Smooth muscle cell (in vitro differentiated cells): ENCODE data around the gene SNX12. TPM values are rescaled to one million over a fixed set of nuclear protein-coding genes. Genes with fewer than 3 reads are reported as not detected.
A peak's percentile ranks its signal among the peaks of the same experiment; 100 is the strongest.

ENCODE experiments used
- DNase-seq: peaks from one replicate; lab custom pipeline; 2025; ENCODE audit not compliant: unreplicated experiment; lab: John Stamatoyannopoulos, UW
- H2AFZ ChIP-seq: fragments of 200-600 bp; sonication (generic); 2 replicates; pipeline ENCODE4 v1.6.0; 2016; ENCODE audit warnings: antibody characterized with exemption, low read depth, mild to moderate bottlenecking
- H3F3A ChIP-seq: fragments of 200-600 bp; sonication (generic); 2 replicates; pipeline ENCODE4 v1.6.0; 2017; ENCODE audit warnings: antibody characterized with exemption, low read depth
- H3K27ac ChIP-seq: fragments of 200-600 bp; sonication (generic); 2 replicates; pipeline ENCODE4 v1.5.1; 2016; ENCODE audit warnings: low read depth, mild to moderate bottlenecking
- H3K27me3 ChIP-seq: fragments of 200-600 bp; sonication (generic); 2 replicates; pipeline ENCODE4 v1.6.1; 2016; ENCODE audit warnings: low read depth, mild to moderate bottlenecking
- H3K36me3 ChIP-seq: fragments of 200-600 bp; sonication (generic); 2 replicates; pipeline ENCODE4 v1.5.1; 2016; ENCODE audit warnings: low read depth
- H3K4me1 ChIP-seq: fragments of 200-600 bp; sonication (generic); 2 replicates; pipeline ENCODE4 v1.5.1; 2016; ENCODE audit warnings: low read depth
- H3K4me2 ChIP-seq: fragments of 200-600 bp; sonication (generic); 2 replicates; pipeline ENCODE4 v1.6.0; 2016; ENCODE audit warnings: mild to moderate bottlenecking
- H3K4me3 ChIP-seq: fragments of 200-600 bp; sonication (generic); 2 replicates; pipeline ENCODE4 v1.5.1; 2016; ENCODE audit warnings: mild to moderate bottlenecking
- H3K79me2 ChIP-seq: fragments of 200-600 bp; sonication (generic); 2 replicates; pipeline ENCODE4 v1.6.0; 2016; ENCODE audit warnings: low read depth, mild to moderate bottlenecking
- H3K9ac ChIP-seq: fragments of 200-600 bp; sonication (generic); 2 replicates; pipeline ENCODE4 v1.6.0; 2016; ENCODE audit warnings: low read depth
- H3K9me3 ChIP-seq: fragments of 200-600 bp; sonication (generic); replicated peaks from 2 replicates; pipeline ENCODE4 v1.5.1; 2016; ENCODE audit warnings: low read depth
- H4K20me1 ChIP-seq: fragments of 200-600 bp; sonication (generic); 2 replicates; pipeline ENCODE4 v1.6.0; 2016; ENCODE audit warnings: low read depth
- WGBS: methylation state at CpG from one replicate; pipeline ENCODE4 v1.1.7; 2016; ENCODE audit warnings: low lambda C conversion rate; 5-methylcytosine and 5-hydroxymethylcytosine counted together
- polyA plus RNA-seq: library from polyadenylated mRNA; unstranded; fragments of >200 nt; fragmentation: Nextera tagmentation; extraction: Ambion mirVana; gene quantifications from 2 replicates; pipeline ENCODE4 v1.2.1, GENCODE V29; 2016
- total RNA-seq: library from RNA; depleted of rRNA; stranded (reverse); fragments of >200 nt; gene quantifications from 2 replicates; pipeline ENCODE4 v1.2.3, GENCODE V29; 2014
- TF ChIP-seq, protein P1 (sequence below): fragments of 200-600 bp; sonication (generic); IDR thresholded peaks from 2 replicates; pipeline ENCODE4 v1.5.1; 2017; ENCODE audit warnings: borderline replicate concordance, mild to moderate bottlenecking, antibody characterized with exemption; ENCODE audit not compliant: insufficient read depth, poor library complexity, severe bottlenecking

SNX12 gene
- total and polyA plus RNA-seq, 2 experiments from 2014 or later, result 6.4 to 27.6 TPM

DNA sequence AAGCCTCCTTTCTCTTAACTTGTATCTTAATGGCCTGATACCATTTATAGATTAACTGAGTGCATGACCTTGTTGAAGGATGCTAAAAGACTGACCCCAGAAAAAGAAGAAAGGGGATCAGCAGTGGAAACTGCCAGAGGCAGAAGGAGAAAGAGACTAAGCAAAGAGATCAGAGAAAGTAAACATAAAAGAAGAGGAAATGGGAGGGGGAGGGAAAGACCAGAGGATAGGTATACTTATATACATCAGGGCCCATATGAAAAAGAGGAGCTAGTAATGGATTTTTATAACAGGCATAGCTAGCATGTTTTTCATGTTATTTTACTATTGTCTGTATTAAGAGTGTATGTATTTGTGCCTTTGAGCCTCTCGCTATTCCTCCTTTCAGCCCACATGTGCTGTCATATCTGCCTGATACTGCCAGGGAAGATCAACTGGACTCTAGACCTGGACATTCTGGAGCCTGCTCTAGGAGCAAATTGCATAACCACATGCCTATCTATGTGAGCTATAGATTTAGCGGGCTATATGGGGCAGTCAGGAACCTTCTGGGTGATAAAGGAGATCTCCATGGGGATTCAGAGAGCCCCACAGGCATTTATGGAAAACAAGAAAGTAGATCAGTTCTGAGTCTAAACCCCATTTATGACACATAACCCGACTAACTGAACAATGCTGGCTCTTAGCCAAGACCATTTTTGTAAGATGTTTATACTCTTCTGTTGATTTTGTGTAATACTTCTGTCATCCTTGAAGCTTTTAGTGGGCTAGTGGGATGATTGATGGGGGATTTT lies 13.4 kb upstream of the SNX12 start:
- no peak for DNase-seq
- H3K9me3 ChIP-seq, result no peaks in the 10 kb centered on the region
- no peaks in the 10 kb centered on the region for H3K36me3 ChIP-seq
- TF ChIP-seq, protein P1, sequence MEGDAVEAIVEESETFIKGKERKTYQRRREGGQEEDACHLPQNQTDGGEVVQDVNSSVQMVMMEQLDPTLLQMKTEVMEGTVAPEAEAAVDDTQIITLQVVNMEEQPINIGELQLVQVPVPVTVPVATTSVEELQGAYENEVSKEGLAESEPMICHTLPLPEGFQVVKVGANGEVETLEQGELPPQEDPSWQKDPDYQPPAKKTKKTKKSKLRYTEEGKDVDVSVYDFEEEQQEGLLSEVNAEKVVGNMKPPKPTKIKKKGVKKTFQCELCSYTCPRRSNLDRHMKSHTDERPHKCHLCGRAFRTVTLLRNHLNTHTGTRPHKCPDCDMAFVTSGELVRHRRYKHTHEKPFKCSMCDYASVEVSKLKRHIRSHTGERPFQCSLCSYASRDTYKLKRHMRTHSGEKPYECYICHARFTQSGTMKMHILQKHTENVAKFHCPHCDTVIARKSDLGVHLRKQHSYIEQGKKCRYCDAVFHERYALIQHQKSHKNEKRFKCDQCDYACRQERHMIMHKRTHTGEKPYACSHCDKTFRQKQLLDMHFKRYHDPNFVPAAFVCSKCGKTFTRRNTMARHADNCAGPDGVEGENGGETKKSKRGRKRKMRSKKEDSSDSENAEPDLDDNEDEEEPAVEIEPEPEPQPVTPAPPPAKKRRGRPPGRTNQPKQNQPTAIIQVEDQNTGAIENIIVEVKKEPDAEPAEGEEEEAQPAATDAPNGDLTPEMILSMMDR, result no peak
- H2AFZ ChIP-seq, result no peak overlapping the region
- H3F3A ChIP-seq, result no peaks in the 10 kb centered on the region
- no peak overlapping the region for H3K9ac ChIP-seq
- no peak overlapping the region for H3K27ac ChIP-seq
- no peaks in the 10 kb centered on the region for H3K4me1 ChIP-seq
- no peaks in the 10 kb centered on the region for H3K79me2 ChIP-seq
- H3K4me3 ChIP-seq, result no peak overlapping the region
- H4K20me1 ChIP-seq, result no peaks in the 10 kb centered on the region
- WGBS, result 47% methylated on average over 3 of the region's 3 CpGs
- no peak overlapping the region for H3K4me2 ChIP-seq
- no peaks in the 10 kb centered on the region for H3K27me3 ChIP-seq

DNA sequence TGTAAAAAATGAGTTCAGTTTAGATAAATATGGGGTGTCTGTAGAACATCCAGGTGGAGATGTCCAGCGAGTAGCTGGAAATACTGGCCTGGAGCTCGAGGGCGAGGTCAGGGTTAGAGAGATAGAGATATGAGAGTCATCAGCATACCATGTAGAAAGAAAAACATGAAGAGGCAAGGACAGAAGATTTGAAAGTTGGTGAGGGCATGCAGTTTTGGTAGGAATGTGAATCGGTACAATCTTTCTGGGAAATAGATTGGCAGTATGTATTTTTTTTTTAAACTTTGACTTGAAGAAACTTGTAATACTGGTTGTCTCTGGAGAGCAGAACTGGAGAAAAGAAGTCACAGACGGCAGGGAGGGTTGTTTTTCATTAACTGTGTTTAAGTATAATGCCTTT lies 2.4 kb upstream of the SNX12 start:
- H3K4me3 ChIP-seq, result no peak overlapping the region
- H3K9me3 ChIP-seq, result no peaks in the 10 kb centered on the region
- H4K20me1 ChIP-seq, result no peaks in the 10 kb centered on the region
- no peak for DNase-seq
- H3K4me1 ChIP-seq, result peaks cover 11% of the 10 kb centered on the region
- H3K9ac ChIP-seq, result no peak overlapping the region
- H3F3A ChIP-seq, result no peaks in the 10 kb centered on the region
- TF ChIP-seq, protein P1, result no peak
- peaks cover 17% of the 10 kb centered on the region for H3K79me2 ChIP-seq
- H2AFZ ChIP-seq, result no peak overlapping the region
- H3K27ac ChIP-seq, result no peak overlapping the region
- H3K36me3 ChIP-seq, result no peaks in the 10 kb centered on the region
- no peaks in the 10 kb centered on the region for H3K27me3 ChIP-seq
- H3K4me2 ChIP-seq, result no peak overlapping the region
- 63% methylated on average over 5 of the region's 5 CpGs for WGBS

DNA sequence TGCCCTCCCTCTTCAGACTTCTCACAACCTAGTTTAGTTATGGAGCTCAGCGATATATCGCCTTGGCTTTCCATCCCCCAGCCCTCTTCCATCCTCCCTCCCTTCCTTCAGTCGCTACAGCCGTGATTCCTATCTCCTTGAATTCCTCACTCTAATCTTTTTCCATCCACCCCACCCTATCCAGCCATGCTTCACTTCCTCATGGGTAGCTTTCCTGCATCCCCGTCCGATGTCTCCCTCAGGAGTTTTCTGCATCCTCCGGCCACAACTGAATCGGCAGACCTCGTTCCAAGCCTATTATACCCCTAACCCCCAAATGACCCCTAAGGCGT lies 456 bp downstream of the SNX12 start:
- no peaks in the 10 kb centered on the region for H3K36me3 ChIP-seq
- no peaks in the 10 kb centered on the region for H3K27me3 ChIP-seq
- TF ChIP-seq, protein P1, result no peak
- peak overlapping the region; percentile 29 for H3K9ac ChIP-seq
- no peaks in the 10 kb centered on the region for H3F3A ChIP-seq
- H3K9me3 ChIP-seq, result no peaks in the 10 kb centered on the region
- H3K27ac ChIP-seq, result peak overlapping the region; percentile 91
- no peaks in the 10 kb centered on the region for H4K20me1 ChIP-seq
- peaks cover 31% of the 10 kb centered on the region for H3K79me2 ChIP-seq
- DNase-seq, result no peak
- peak overlapping the region; percentile 33 for H2AFZ ChIP-seq
- peak overlapping the region; percentile 66 for H3K4me3 ChIP-seq
- WGBS, result 43% methylated on average over 10 of the region's 10 CpGs
- peaks cover 11% of the 10 kb centered on the region for H3K4me1 ChIP-seq
- H3K4me2 ChIP-seq, result peak overlapping the region; percentile 83

DNA sequence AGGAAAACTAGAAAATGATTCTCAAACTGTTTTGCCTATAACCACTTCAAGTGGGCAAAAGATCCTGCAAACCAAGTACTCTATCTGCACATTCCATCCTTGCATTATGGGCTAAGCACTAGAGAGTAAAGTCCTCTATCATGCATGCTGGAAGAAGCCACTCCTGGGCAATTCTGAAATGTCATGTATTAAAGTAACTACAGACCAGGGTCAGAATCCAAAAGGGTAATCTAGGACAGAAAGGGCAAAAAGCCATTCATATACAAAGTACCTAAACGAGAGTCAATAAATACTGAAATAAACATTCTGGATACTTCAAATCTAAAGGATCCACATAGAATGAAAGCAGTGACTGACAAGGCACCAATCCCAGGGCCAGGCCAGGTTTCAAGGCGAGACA lies 1.0 kb downstream of the SNX12 start:
- no peaks in the 10 kb centered on the region for H3K36me3 ChIP-seq
- H3K27ac ChIP-seq, result peak overlapping the region; percentile 91
- no peaks in the 10 kb centered on the region for H3K9me3 ChIP-seq
- no peak overlapping the region for H2AFZ ChIP-seq
- 28% methylated on average over 2 of the region's 2 CpGs for WGBS
- H3K4me3 ChIP-seq, result peak overlapping the region; percentile 66
- no peaks in the 10 kb centered on the region for H3K27me3 ChIP-seq
- peak overlapping the region; percentile 29 for H3K9ac ChIP-seq
- DNase-seq, result no peak
- peaks cover 31% of the 10 kb centered on the region for H3K79me2 ChIP-seq
- H4K20me1 ChIP-seq, result no peaks in the 10 kb centered on the region
- no peaks in the 10 kb centered on the region for H3F3A ChIP-seq
- peaks cover 11% of the 10 kb centered on the region for H3K4me1 ChIP-seq
- TF ChIP-seq, protein P1, result no peak
- peak overlapping the region; percentile 83 for H3K4me2 ChIP-seq
